NCI-H1105 treated with DMSO at 0.1 percent for 48 hours (cell line): Measurements from ENCODE around the gene PURB.
"Not testable (repeated sequence)": the region's sequence is repeated elsewhere in the genome, so short reads cannot be mapped to it uniquely, and the experiment has no call there.

Source experiments
- DNase-seq: peaks from one replicate; lab custom pipeline; 2025; lab: John Stamatoyannopoulos, UW

The PURB gene

GRCh38 chr7:44885394-44886317 lies at the start of gene PURB:
TSS of gene PURB (minus strand) at chr7:44885530. CDS start at chr7:44885348, 182 bp downstream.
- peak; percentile 85 for DNase-seq

GRCh38 chr7:44935016-44935415 lies 49.7 kb upstream of the PURB start:
- DNase-seq = no peak

DNA sequence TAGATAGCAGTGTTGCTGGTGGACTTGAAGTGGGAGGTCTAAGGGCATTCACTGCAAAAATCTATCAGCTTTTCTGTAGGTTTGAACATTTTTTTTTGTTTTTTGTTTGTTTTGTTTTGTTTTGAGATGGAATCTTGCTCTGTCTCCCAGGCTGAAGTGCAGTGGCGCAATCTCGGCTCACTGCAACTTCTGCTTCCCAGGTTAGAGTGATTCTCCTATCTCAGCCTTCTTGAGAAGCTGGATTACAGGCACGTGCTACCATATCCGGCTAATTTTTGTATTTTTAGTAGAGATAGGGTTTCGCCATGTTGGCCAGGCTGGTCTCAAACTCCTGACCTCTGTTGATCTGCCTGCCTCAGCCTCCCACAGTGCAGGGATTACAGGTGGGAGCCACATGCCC lies 49.2 kb upstream of the PURB start:
- not testable (repeated sequence) for DNase-seq

DNA sequence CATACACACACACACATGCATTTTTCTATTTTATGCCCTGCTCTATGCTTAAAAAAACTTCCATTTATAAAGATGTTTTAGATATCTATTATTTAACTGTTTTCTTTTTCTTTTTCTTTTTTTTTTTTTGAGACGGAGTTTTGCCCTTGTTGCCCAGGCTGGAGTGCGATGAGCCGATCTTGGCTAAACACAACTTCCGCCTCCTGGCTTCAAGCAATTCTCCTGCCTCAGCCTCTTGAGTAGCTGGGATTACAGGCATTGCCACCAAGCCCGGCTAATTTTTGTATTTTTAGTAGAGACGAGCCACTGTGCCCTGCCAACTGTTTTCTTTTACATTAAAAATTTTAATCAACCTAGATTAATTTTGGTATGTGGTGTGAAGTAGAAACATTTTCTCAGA lies 45.6 kb upstream of the PURB start:
- no peak for DNase-seq

- DNase-seq = no peak
Measured at GRCh38 chr7:44922351-44922694, 37.0 kb upstream of the PURB start.

DNA sequence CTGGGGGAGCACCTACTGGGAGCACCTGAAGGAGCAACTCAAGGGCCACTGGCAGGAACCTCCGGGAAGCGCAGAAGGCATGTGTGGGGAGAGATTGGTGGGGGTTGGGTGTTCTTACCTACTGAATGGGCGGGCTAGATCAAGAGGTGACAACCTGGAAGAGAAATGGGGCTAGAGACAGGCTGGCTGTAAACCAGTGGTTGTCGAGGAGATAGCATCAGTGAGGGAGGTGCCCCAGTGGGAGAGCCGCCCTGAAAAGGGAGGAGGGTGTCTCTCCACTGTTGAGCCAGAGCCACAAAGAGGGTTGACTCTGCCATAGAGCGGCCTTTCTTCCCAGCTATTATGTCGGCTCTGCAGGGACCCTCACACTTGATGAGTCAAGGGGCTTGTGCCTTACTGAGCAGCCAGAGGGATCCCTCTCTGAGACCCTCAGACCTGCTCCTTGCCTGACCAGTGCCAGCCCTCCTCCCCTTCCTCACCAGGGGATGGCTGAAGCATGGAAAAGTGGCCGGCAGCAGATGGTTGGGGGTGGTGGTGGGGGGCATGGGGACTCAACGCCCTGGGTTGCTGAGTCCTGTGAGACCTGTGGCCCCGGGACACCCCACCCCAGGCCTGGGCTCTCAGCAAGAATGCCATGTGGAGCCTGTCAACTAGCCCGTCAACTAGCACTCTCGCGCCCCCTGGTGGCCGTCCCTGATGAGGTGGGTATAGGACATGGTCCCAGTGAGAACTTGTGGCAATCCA lies 36.4 kb upstream of the PURB start:
- DNase-seq = peak; percentile 63

DNA sequence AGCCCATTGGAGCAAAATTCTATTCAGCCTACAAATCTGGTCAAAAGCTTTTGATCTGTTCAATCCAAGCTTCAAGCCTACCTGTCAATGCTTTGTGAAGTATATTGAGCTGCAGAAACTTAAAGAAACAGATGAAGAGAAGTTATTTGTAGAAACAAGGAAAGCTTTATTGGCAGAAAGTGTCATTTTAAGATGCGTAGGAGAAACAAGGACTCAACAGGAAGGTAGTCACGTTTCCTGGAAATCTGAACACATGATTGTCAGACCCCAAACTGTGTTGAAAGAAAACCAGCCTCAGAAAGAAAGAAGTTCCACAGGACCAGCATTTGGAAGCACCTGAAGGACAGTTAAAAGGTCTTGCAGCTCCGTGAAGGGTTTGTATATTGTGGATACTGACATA lies 34.8 kb upstream of the PURB start:
- no peak for DNase-seq

DNA sequence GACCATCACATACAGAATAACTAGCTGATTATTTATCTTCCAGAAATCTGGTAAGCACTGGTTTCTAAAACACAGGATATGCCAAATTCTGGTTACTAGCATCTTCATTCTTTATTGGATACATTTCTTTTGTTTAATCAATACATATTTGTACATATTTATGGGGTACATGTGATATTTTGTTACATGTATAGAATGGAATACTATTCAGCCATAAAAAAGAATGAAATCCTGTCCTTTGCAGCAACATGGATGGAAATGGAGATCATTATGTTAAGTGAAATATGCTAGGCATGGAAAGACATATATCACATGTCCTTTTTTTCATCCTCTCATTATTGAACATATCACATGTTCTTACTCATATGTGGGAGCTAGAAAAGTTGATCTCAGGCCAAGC lies 32.7 kb upstream of the PURB start:
- DNase-seq = no peak

DNA sequence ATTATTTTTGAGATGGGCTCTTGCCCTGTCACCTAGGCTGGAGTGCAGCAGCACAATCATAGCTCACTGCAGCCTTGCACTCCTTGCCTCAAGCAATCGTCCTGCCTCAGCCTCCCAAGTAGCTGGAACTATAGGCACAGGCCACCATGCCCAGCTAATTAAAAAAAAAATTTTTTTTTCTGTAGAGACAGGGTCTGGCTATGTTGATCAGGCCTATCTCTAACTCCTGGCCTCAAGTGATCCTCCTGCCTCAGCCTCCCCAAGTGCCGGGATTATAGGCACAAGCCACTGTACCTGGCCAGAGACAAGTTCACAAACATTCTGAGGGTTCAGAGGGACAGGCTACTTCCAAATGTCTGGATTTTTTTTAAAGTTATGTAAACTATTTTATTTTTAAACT lies 32.1 kb upstream of the PURB start:
- DNase-seq = no peak

DNA sequence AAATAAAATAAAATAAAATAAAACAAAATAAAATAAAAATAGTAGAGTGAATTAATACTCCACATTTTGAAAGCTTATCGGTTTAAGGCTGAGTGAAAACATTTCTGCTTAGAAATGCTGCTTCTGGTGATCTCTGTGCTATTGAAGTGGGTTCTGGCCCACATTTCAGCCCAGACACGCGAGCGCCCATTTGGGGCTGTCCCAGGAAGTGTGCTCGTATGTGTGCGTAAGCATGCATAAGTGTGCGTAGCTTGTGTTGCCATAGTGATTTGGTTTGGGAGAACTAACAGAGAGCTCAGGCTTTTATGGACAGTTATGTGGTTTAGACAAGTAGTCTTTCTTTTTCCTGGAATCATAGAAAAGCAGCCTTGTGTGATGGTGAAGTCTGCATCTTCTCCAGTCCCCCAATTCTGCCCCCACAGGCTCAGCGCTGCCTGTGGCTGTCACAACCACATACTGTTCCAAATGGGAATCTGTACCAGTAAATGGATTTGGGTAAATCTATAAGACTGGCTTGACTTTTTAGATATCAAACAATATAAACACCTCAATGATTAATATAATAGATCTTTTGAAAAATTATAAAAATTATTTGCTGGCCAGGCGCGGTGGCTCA lies 29.8 kb upstream of the PURB start:
- DNase-seq = no peak

GRCh38 chr7:44912775-44913347 lies 27.5 kb upstream of the PURB start:
- no peak for DNase-seq

GRCh38 chr7:44911911-44912310 lies 26.6 kb upstream of the PURB start:
- DNase-seq = no peak

GRCh38 chr7:44909596-44910389 lies 24.5 kb upstream of the PURB start:
- DNase-seq = no peak

DNA sequence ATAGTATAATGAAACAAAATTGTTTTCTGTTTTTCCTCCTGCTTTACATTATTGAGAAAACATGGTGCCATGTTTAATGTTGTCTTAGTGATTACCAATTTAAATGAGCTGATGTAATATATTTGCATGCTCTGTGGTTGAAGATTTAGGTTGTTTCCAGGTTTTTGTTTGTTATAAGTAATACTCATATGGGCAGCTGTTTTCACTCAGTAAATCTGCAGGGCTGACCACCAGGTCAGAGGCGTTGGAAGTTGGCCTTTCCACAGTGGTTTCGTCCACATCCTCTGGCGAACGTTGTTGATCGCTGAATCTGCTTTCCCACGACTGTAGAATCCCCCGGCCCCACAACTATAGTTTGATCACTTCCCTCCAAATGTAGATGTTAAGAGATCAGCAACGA lies 21.6 kb upstream of the PURB start:
- no peak for DNase-seq

DNA sequence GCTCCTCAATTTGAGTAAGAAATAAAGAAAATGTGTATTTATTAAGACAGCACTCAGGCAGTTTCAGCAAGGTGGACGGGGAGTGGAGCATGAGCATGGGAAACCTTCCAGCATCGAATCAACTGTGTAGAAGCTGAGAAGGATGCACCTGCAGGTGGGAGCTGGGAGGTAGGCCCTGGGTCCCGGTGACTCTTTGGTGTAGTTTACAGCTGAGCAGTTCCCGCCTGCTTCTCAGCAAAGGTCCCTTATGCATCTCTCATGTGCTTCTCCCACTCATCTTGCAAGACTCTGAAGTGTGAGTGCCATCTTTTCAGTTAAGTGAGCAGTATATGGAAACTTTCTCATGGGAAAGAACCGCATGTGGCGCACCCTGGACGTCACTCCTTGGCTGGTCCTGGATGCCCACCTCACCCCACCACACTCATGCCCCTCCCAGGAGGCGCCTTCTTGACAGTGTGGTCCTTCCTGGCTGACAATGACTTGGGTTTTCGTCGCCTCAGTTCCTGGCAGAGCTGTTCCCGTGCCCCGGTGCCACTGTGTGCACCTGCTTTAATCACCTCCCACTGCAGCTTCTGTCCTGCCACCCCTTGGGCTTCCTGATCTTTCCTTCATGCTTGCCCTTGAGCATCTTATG lies 19.8 kb upstream of the PURB start:
- DNase-seq = no peak

GRCh38 chr7:44899443-44899842 lies 14.1 kb upstream of the PURB start:
- no peak for DNase-seq

- DNase-seq = no peak
Measured at GRCh38 chr7:44898039-44898438, 12.7 kb upstream of the PURB start.

GRCh38 chr7:44897309-44897708 lies 12.0 kb upstream of the PURB start:
- no peak for DNase-seq

- no peak for DNase-seq
Measured at GRCh38 chr7:44894888-44895580, 9.7 kb upstream of the PURB start.

- DNase-seq = no peak
Measured at GRCh38 chr7:44893710-44894234, 8.4 kb upstream of the PURB start.
